Measurements from ENCODE around the gene GLIPR1L2. TPM values are rescaled to one million over a fixed set of nuclear protein-coding genes. Genes with fewer than 3 reads are reported as not detected.

The GLIPR1L2 gene
- total RNA-seq, 3 donors from 2014 or later (not counting 1 experiment from before 2014, with no cell fraction given): 0.75 to 1.7 (median 1.6) TPM

DNA sequence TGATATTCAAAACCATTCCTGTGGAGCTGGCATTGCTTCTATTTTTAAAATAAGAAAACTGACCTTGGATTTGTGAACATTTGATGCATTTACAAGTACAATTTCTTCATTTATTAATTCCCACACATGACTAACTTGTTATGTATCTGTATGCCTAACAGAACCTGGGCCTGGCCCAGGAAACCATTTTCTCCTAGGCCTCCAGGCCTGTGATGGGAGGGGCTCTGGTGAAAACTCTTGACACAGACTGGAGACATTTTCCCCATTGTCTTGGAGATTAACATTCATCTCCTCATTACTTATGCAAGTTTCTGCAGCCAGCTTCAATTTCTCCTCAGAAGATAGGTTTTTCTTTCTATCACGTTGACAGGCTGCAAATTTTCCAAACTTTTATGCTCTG, 42.0 kb downstream of the GLIPR1L2 start:
- H3K27me3 Mint-ChIP-seq (ENCODE audit: low read depth in 2 of 2): peaks cover 3 to 6% of the 10 kb centered on the region in 2 donors
- 100% methylated on average over 1 of the region's 1 CpG for WGBS (ENCODE audit: insufficient coverage)
- intact Hi-C loops (cut with micrococcal nuclease): no loop called here
- DNase-seq (no peak), ATAC-seq (no peak)
- H3K9me3 Mint-ChIP-seq: no peaks in the 10 kb centered on the region
- no peak overlapping the region for H3K4me3 Mint-ChIP-seq
- Histone ChIP-seq H3K4me3 (ENCODE audit: low read length) (no peak overlapping the region), H3K4me1 (ENCODE audit: control insufficient read depth, insufficient read depth, low read length) (peaks cover 3% of the 10 kb centered on the region), H3K27ac (ENCODE audit: low read length) (no peak overlapping the region), H3K36me3 (ENCODE audit: control insufficient read depth, insufficient read depth, low read length) (no peaks in the 10 kb centered on the region), H3K27me3 (ENCODE audit: control insufficient read depth, insufficient read depth, low read length) (no peaks in the 10 kb centered on the region), H3K9me3 (ENCODE audit: control insufficient read depth, insufficient read depth, low read length) (peaks cover 7% of the 10 kb centered on the region)
- no peaks in the 10 kb centered on the region for H3K36me3 Mint-ChIP-seq
- H3K4me1 Mint-ChIP-seq: peaks cover 6% of the 10 kb centered on the region in 2 donors
- no peak for TF ChIP-seq CTCF (IDR thresholded peaks at IDR 0.05)
- H3K27ac Mint-ChIP-seq: no peak overlapping the region

DNA sequence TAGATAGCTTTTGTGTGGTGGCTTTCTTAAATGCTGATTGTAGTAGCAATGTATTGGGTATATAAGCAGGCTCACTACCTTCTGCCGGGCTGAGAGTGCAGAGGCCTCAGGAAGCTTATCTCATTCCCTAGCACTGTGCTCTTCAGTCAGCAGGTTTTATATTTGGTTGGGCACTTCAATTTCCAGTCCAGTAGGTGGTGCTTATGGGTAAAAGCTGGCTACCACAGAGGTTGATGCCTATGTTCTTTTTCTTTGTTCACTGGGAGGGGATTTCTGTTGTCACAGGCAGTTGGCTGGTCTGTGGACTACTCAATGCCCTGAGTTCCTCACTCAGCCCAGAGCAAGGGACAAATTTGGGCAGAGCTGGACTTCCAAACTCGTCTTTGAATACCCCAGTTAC, 46.7 kb downstream of the GLIPR1L2 start:
- DNase-seq (peak in 1 of 2 donors; percentile 72), ATAC-seq (peak; percentile 78 to 98 (median 96))
- Mint-ChIP-seq H3K4me3 (no peak overlapping the region), H3K9me3 (no peaks in the 10 kb centered on the region), H3K36me3 (no peaks in the 10 kb centered on the region), H3K27ac (no peak overlapping the region), H3K4me1 (peaks cover 6% of the 10 kb centered on the region in 2 donors), H3K27me3 (ENCODE audit: low read depth in 2 of 2) (peaks cover 0 to 6% of the 10 kb centered on the region in 2 donors)
- Histone ChIP-seq H3K27me3 (ENCODE audit: control insufficient read depth, insufficient read depth, low read length) (no peaks in the 10 kb centered on the region), H3K36me3 (ENCODE audit: control insufficient read depth, insufficient read depth, low read length) (no peaks in the 10 kb centered on the region), H3K9me3 (ENCODE audit: control insufficient read depth, insufficient read depth, low read length) (no peaks in the 10 kb centered on the region), H3K4me1 (ENCODE audit: control insufficient read depth, insufficient read depth, low read length) (peaks cover 7% of the 10 kb centered on the region), H3K27ac (ENCODE audit: low read length) (no peak overlapping the region), H3K4me3 (ENCODE audit: low read length) (no peak overlapping the region)
- intact Hi-C loops (cut with micrococcal nuclease): loop anchor here (1.0 to 5.0 kb wide), 2 partner anchors 45 to 68 kb away; partner anchors contain the start of gene GLIPR1
- peak; percentile 52 for TF ChIP-seq CTCF (IDR thresholded peaks at IDR 0.05)
- 60% methylated on average over 1 of the region's 2 CpGs for WGBS (ENCODE audit: insufficient coverage)

DNA sequence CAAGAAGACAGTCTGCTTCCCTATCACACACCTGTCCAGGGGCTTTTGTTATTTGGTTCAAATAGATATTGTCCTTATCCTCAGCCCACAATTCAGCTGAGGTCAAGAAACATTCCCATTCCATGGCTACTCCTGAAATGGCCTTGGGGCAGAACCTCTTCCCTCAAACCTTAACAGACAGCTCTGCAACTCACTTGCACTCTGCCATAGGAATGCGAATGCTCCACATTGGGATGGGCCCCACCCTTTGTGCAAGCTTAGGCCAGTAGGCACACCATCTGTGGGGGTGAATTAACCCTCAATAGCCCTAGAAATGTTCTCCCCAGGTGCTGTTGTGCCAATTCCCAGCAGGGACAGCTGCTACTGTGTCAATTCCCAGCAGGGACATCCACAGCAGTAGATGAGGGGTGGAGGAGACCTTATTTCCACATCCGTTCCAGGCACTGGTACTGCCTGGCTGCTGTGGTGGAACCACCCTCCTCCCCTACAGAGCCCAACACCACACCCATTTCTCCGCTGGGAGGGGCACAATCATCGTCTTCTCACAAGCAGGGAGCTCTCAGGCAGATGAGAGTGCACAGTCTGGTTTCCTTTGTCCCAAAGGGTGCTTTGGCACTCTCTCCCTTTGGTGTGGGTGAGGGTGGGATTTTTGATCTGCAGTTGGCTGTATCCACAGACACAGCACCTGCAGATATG, 47.3 kb downstream of the GLIPR1L2 start:
- Histone ChIP-seq H3K4me3 (ENCODE audit: low read length) (no peak overlapping the region), H3K36me3 (ENCODE audit: control insufficient read depth, insufficient read depth, low read length) (no peaks in the 10 kb centered on the region), H3K27me3 (ENCODE audit: control insufficient read depth, insufficient read depth, low read length) (no peaks in the 10 kb centered on the region), H3K27ac (ENCODE audit: low read length) (no peak overlapping the region), H3K4me1 (ENCODE audit: control insufficient read depth, insufficient read depth, low read length) (peaks cover 7% of the 10 kb centered on the region), H3K9me3 (ENCODE audit: control insufficient read depth, insufficient read depth, low read length) (no peaks in the 10 kb centered on the region)
- no peak for ATAC-seq
- TF ChIP-seq CTCF (IDR thresholded peaks at IDR 0.05): no peak
- no peak overlapping the region for H3K4me3 Mint-ChIP-seq
- H3K27me3 Mint-ChIP-seq (ENCODE audit: low read depth in 2 of 2): peaks cover 2 to 6% of the 10 kb centered on the region in 2 donors
- DNase-seq: peak in 1 of 2 donors; percentile 42
- peaks cover 6% of the 10 kb centered on the region in 2 donors for H3K4me1 Mint-ChIP-seq
- H3K36me3 Mint-ChIP-seq: no peaks in the 10 kb centered on the region
- intact Hi-C loops (cut with micrococcal nuclease): loop anchor here (5.0 kb wide), 1 partner anchor 44 kb away; the partner anchor contains the start of gene GLIPR1
- WGBS (ENCODE audit: insufficient coverage): 78% methylated on average over 4 of the region's 4 CpGs
- no peak overlapping the region for H3K27ac Mint-ChIP-seq
- H3K9me3 Mint-ChIP-seq: no peaks in the 10 kb centered on the region

Measured in natural killer cell (primary cell).